Hippocampal formation (tissue), 2 donors: ENCODE measurements around the gene NUDT12.

Experiments used
- DNase-seq, 2 donors: peaks; one replicate each; lab custom pipeline; 2025; lab: John Stamatoyannopoulos, UW

Gene NUDT12

GRCh38 chr5:103562453-103563157, at the start of gene NUDT12:
Gene NUDT12, minus strand, starts transcription at chr5:103562789. Its CDS starts 2,541 bp downstream, at chr5:103560248.
- DNase-seq: peak; percentile 76

GRCh38 chr5:103607346-103607745, 44.8 kb upstream of the NUDT12 start:
- no peak for DNase-seq

GRCh38 chr5:103605277-103605676, 42.7 kb upstream of the NUDT12 start:
- no peak for DNase-seq

GRCh38 chr5:103602438-103602837, 39.8 kb upstream of the NUDT12 start:
- no peak for DNase-seq

GRCh38 chr5:103601314-103601713, 38.7 kb upstream of the NUDT12 start:
- DNase-seq: no peak

GRCh38 chr5:103600086-103600485, 37.5 kb upstream of the NUDT12 start:
- no peak for DNase-seq

- DNase-seq: no peak
Measured at GRCh38 chr5:103598997-103599566, 36.5 kb upstream of the NUDT12 start.

- DNase-seq: no peak
Measured at GRCh38 chr5:103590221-103590620, 27.6 kb upstream of the NUDT12 start.

GRCh38 chr5:103589776-103590175, 27.2 kb upstream of the NUDT12 start:
- DNase-seq: no peak

GRCh38 chr5:103589357-103589756, 26.8 kb upstream of the NUDT12 start:
- DNase-seq: no peak

GRCh38 chr5:103587185-103587748, 24.7 kb upstream of the NUDT12 start:
- peak in 1 of 2 donors; percentile 48 for DNase-seq

- peak; percentile 22 to 67 for DNase-seq
Measured at GRCh38 chr5:103582364-103582763, 19.8 kb upstream of the NUDT12 start.

GRCh38 chr5:103573411-103573810, 10.8 kb upstream of the NUDT12 start:
- no peak for DNase-seq

GRCh38 chr5:103572454-103572853, 9.9 kb upstream of the NUDT12 start:
- no peak for DNase-seq

GRCh38 chr5:103571730-103572129, 9.1 kb upstream of the NUDT12 start:
- DNase-seq: no peak

GRCh38 chr5:103569313-103570060, 6.9 kb upstream of the NUDT12 start:
- DNase-seq: no peak

GRCh38 chr5:103565719-103566118, 3.1 kb upstream of the NUDT12 start:
- no peak for DNase-seq

GRCh38 chr5:103561685-103562452, 720 bp downstream of the NUDT12 start:
- no peak for DNase-seq

- no peak for DNase-seq
Measured at GRCh38 chr5:103560826-103561225, 1.8 kb downstream of the NUDT12 start.

GRCh38 chr5:103546858-103547257, 15.7 kb downstream of the NUDT12 start:
- no peak for DNase-seq

GRCh38 chr5:103542441-103542840, 20.1 kb downstream of the NUDT12 start:
- DNase-seq: no peak

- DNase-seq: no peak
Measured at GRCh38 chr5:103541569-103541968, 21.0 kb downstream of the NUDT12 start.
